HEK293 (cell line): ENCODE measurements around the gene RDH5.
A peak's percentile ranks its signal among the peaks of the same experiment; 100 is the strongest.

Experiments used
- FEZF1 ChIP-seq: fragments of 450-650 bp; formaldehyde crosslinking; IDR thresholded peaks from 2 replicates; pipeline ENCODE4 v1.5.1; 2016; ENCODE audit warnings: missing biosample characterization, missing genetic modification characterization
- KLF7 ChIP-seq: fragments of 450-650 bp; formaldehyde crosslinking; IDR thresholded peaks from 2 replicates; pipeline ENCODE4 v1.5.1; 2016; ENCODE audit warnings: missing biosample characterization, missing genetic modification characterization, borderline replicate concordance
- MEIS1 ChIP-seq: sonication (generic); formaldehyde crosslinking; IDR thresholded peaks from 2 replicates; pipeline ENCODE4 v1.8.1; 2022; ENCODE audit warnings: missing genetic modification reagents, mild to moderate bottlenecking, borderline replicate concordance
- PRDM1 ChIP-seq: fragments of 450-650 bp; formaldehyde crosslinking; IDR thresholded peaks from 2 replicates; pipeline ENCODE4; 2016; ENCODE audit warnings: missing biosample characterization, missing genetic modification characterization
- SALL2 ChIP-seq: fragments of 450-650 bp; formaldehyde crosslinking; IDR thresholded peaks from 2 replicates; pipeline ENCODE4 v1.5.0; 2017; ENCODE audit warnings: missing biosample characterization, mild to moderate bottlenecking, missing genetic modification characterization, borderline replicate concordance
- YY1 ChIP-seq: fragments of 450-650 bp; formaldehyde crosslinking; IDR thresholded peaks from 2 replicates; pipeline ENCODE4 v1.5.1; 2018; ENCODE audit warnings: missing biosample characterization, missing genetic modification characterization
- ZBTB20 ChIP-seq: fragments of 450-650 bp; formaldehyde crosslinking; IDR thresholded peaks from 2 replicates; pipeline ENCODE4 v1.5.1; 2016; ENCODE audit warnings: missing biosample characterization, missing genetic modification characterization
- ZFP37 ChIP-seq: fragments of 450-650 bp; formaldehyde crosslinking; IDR thresholded peaks from 2 replicates; pipeline ENCODE4 v1.5.1; 2016; ENCODE audit warnings: missing biosample characterization, missing genetic modification characterization
- ZNF19 ChIP-seq: fragments of 450-650 bp; formaldehyde crosslinking; IDR thresholded peaks from 2 replicates; pipeline ENCODE4; 2016; ENCODE audit warnings: missing biosample characterization, missing genetic modification characterization, low read depth
- ZNF2 ChIP-seq: fragments of 450-650 bp; formaldehyde crosslinking; IDR thresholded peaks from 2 replicates; pipeline ENCODE4 v1.5.1; 2016; ENCODE audit warnings: missing biosample characterization, missing genetic modification characterization
- ZNF221 ChIP-seq: fragments of 450-650 bp; formaldehyde crosslinking; IDR thresholded peaks from 2 replicates; pipeline ENCODE4 v1.5.1; 2017; ENCODE audit warnings: missing biosample characterization, missing genetic modification characterization, borderline replicate concordance
- ZNF223 ChIP-seq: fragments of 450-650 bp; formaldehyde crosslinking; IDR thresholded peaks from 2 replicates; pipeline ENCODE4 v1.5.1; 2016; ENCODE audit warnings: missing biosample characterization, missing genetic modification characterization
- ZNF658 ChIP-seq: fragments of 450-650 bp; formaldehyde crosslinking; IDR thresholded peaks from 2 replicates; pipeline ENCODE4; 2016; ENCODE audit warnings: missing biosample characterization, missing genetic modification characterization
- ZNF670 ChIP-seq: fragments of 450-650 bp; formaldehyde crosslinking; IDR thresholded peaks from 2 replicates; pipeline ENCODE4 v1.5.1; 2016; ENCODE audit warnings: missing biosample characterization, missing genetic modification characterization, low read depth
- ZNF701 ChIP-seq: fragments of 450-650 bp; formaldehyde crosslinking; IDR thresholded peaks from 2 replicates; pipeline ENCODE4 v1.5.1; 2016; ENCODE audit warnings: missing biosample characterization, missing genetic modification characterization
- ZNF777 ChIP-seq: fragments of 450-650 bp; formaldehyde crosslinking; IDR thresholded peaks from 2 replicates; pipeline ENCODE4 v1.5.1; 2017; ENCODE audit warnings: missing biosample characterization, missing genetic modification characterization, borderline replicate concordance
- ZNF837 ChIP-seq: fragments of 450-650 bp; formaldehyde crosslinking; IDR thresholded peaks from 2 replicates; pipeline ENCODE4 v1.5.1; 2016; ENCODE audit warnings: missing biosample characterization, missing genetic modification characterization
- TF ChIP-seq, protein P1 (sequence below): fragments of 450-650 bp; formaldehyde crosslinking; IDR thresholded peaks from 2 replicates; pipeline ENCODE4 v1.5.1; 2017; ENCODE audit warnings: missing biosample characterization, missing genetic modification characterization
- TF ChIP-seq, protein P2 (sequence below): fragments of 450-650 bp; formaldehyde crosslinking; optimal IDR thresholded peaks from 2 replicates; pipeline ENCODE3; 2016; ENCODE audit warnings: missing biosample characterization, mild to moderate bottlenecking, missing genetic modification characterization
- TF ChIP-seq, protein P3 (sequence below): fragments of 450-650 bp; formaldehyde crosslinking; IDR thresholded peaks from 2 replicates; pipeline ENCODE4 v1.5.1; 2016; ENCODE audit warnings: missing biosample characterization, missing genetic modification characterization
- TF ChIP-seq, protein P4 (sequence below): fragments of 450-650 bp; formaldehyde crosslinking; IDR thresholded peaks from 2 replicates; pipeline ENCODE4 v1.5.1; 2017; ENCODE audit warnings: missing biosample characterization, missing genetic modification characterization
- TF ChIP-seq, protein P5 (sequence below): fragments of 450-650 bp; formaldehyde crosslinking; IDR thresholded peaks from 2 replicates; pipeline ENCODE4 v1.5.1; 2016; ENCODE audit warnings: missing biosample characterization, missing genetic modification characterization
- TF ChIP-seq, protein P6 (sequence below): fragments of 450-650 bp; formaldehyde crosslinking; IDR thresholded peaks from 2 replicates; pipeline ENCODE4 v1.5.1; 2016; ENCODE audit warnings: missing biosample characterization, missing genetic modification characterization
- TF ChIP-seq, protein P7 (sequence below): fragments of 450-650 bp; formaldehyde crosslinking; IDR thresholded peaks from 2 replicates; pipeline ENCODE4 v1.5.1; 2016; ENCODE audit warnings: missing biosample characterization, missing genetic modification characterization, borderline replicate concordance

RDH5 gene

DNA sequence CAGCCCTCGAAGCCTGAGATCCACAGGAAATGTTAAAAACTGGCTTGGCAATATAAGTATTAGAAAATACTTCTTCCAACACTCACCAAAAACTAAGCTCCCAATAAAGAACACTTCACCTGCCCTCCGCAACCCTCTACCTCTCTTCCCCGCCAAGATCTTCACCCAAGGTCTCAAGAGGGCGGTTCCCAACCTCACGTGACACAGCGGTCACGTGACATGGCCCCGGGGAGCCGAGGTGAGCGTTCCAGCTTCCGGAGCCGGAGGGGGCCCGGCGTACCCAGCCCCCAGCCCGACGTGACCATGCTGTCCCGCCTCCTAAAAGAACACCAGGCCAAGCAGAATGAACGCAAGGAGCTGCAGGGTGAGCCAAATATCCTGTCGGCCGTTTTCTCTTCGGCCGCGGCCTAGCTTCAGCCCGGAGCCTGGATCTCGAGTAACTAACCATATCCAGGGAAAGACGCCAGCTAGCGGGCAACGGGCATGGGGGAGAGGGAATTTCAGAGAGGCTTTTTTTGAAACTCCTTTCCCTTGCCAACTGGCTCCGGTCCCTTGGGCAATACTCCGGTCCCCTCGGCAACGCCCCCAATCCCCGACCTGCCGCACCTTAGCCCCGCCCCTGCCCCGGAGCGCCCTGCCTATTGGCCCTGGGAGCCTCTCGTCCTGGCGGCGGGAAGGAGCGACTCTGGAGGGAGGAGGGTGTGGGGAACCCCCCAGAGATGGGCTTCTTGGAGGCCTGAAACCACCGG lies 4.2 kb upstream of the RDH5 start, which contains the start of gene BLOC1S1 (continued):
- TF ChIP-seq, protein P1, sequence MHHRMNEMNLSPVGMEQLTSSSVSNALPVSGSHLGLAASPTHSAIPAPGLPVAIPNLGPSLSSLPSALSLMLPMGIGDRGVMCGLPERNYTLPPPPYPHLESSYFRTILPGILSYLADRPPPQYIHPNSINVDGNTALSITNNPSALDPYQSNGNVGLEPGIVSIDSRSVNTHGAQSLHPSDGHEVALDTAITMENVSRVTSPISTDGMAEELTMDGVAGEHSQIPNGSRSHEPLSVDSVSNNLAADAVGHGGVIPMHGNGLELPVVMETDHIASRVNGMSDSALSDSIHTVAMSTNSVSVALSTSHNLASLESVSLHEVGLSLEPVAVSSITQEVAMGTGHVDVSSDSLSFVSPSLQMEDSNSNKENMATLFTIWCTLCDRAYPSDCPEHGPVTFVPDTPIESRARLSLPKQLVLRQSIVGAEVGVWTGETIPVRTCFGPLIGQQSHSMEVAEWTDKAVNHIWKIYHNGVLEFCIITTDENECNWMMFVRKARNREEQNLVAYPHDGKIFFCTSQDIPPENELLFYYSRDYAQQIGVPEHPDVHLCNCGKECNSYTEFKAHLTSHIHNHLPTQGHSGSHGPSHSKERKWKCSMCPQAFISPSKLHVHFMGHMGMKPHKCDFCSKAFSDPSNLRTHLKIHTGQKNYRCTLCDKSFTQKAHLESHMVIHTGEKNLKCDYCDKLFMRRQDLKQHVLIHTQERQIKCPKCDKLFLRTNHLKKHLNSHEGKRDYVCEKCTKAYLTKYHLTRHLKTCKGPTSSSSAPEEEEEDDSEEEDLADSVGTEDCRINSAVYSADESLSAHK (tag by site-specific recombination): peak; percentile 69
- TF ChIP-seq ZFP37 (tag by site-specific recombination) (peak; percentile 94), ZNF221 (tag by site-specific recombination) (no peak), ZNF670 (no peak), SALL2 (tag by site-specific recombination) (no peak), ZNF19 (tag by site-specific recombination) (no peak), ZBTB20 (tag by site-specific recombination) (peak; percentile 81), ZNF777 (tag by site-specific recombination) (peak; percentile 83; the same call in 1 of the 2 replicates), ZNF701 (tag by site-specific recombination) (0 out of 2 replicates have a peak, but pooled peaks have one; percentile 59), ZNF2 (peak; percentile 93), FEZF1 (peak; percentile 28), ZNF837 (tag by site-specific recombination) (no peak), KLF7 (peak; percentile 99), ZNF223 (tag by site-specific recombination) (no peak), MEIS1 (CRISPR knock-in tag) (no peak), YY1 (peak; percentile 77), ZNF658 (tag by site-specific recombination) (no peak), PRDM1 (tag by site-specific recombination) (peak; percentile 8; the same call in 1 of the 2 replicates)
- TF ChIP-seq, protein P2, sequence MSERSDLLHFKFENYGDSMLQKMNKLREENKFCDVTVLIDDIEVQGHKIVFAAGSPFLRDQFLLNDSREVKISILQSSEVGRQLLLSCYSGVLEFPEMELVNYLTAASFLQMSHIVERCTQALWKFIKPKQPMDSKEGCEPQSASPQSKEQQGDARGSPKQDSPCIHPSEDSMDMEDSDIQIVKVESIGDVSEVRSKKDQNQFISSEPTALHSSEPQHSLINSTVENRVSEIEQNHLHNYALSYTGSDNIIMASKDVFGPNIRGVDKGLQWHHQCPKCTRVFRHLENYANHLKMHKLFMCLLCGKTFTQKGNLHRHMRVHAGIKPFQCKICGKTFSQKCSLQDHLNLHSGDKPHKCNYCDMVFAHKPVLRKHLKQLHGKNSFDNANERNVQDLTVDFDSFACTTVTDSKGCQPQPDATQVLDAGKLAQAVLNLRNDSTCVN (tag by site-specific recombination): peak; percentile 36
- TF ChIP-seq, protein P3, sequence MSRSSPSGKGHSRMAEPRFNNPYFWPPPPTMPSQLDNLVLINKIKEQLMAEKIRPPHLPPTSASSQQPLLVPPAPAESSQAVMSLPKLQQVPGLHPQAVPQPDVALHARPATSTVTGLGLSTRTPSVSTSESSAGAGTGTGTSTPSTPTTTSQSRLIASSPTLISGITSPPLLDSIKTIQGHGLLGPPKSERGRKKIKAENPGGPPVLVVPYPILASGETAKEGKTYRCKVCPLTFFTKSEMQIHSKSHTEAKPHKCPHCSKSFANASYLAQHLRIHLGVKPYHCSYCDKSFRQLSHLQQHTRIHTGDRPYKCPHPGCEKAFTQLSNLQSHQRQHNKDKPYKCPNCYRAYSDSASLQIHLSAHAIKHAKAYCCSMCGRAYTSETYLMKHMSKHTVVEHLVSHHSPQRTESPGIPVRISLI (tag by site-specific recombination): peak; percentile 85
- TF ChIP-seq, protein P4, sequence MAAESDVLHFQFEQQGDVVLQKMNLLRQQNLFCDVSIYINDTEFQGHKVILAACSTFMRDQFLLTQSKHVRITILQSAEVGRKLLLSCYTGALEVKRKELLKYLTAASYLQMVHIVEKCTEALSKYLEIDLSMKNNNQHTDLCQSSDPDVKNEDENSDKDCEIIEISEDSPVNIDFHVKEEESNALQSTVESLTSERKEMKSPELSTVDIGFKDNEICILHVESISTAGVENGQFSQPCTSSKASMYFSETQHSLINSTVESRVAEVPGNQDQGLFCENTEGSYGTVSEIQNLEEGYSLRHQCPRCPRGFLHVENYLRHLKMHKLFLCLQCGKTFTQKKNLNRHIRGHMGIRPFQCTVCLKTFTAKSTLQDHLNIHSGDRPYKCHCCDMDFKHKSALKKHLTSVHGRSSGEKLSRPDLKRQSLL (tag by site-specific recombination): no peak; the same call in 1 of the 2 replicates
- TF ChIP-seq, protein P5, sequence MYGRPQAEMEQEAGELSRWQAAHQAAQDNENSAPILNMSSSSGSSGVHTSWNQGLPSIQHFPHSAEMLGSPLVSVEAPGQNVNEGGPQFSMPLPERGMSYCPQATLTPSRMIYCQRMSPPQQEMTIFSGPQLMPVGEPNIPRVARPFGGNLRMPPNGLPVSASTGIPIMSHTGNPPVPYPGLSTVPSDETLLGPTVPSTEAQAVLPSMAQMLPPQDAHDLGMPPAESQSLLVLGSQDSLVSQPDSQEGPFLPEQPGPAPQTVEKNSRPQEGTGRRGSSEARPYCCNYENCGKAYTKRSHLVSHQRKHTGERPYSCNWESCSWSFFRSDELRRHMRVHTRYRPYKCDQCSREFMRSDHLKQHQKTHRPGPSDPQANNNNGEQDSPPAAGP (tag by site-specific recombination): peak; percentile 94
- TF ChIP-seq, protein P6, sequence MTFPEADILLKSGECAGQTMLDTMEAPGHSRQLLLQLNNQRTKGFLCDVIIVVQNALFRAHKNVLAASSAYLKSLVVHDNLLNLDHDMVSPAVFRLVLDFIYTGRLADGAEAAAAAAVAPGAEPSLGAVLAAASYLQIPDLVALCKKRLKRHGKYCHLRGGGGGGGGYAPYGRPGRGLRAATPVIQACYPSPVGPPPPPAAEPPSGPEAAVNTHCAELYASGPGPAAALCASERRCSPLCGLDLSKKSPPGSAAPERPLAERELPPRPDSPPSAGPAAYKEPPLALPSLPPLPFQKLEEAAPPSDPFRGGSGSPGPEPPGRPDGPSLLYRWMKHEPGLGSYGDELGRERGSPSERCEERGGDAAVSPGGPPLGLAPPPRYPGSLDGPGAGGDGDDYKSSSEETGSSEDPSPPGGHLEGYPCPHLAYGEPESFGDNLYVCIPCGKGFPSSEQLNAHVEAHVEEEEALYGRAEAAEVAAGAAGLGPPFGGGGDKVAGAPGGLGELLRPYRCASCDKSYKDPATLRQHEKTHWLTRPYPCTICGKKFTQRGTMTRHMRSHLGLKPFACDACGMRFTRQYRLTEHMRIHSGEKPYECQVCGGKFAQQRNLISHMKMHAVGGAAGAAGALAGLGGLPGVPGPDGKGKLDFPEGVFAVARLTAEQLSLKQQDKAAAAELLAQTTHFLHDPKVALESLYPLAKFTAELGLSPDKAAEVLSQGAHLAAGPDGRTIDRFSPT (tag by site-specific recombination): peak; percentile 63
- TF ChIP-seq, protein P7, sequence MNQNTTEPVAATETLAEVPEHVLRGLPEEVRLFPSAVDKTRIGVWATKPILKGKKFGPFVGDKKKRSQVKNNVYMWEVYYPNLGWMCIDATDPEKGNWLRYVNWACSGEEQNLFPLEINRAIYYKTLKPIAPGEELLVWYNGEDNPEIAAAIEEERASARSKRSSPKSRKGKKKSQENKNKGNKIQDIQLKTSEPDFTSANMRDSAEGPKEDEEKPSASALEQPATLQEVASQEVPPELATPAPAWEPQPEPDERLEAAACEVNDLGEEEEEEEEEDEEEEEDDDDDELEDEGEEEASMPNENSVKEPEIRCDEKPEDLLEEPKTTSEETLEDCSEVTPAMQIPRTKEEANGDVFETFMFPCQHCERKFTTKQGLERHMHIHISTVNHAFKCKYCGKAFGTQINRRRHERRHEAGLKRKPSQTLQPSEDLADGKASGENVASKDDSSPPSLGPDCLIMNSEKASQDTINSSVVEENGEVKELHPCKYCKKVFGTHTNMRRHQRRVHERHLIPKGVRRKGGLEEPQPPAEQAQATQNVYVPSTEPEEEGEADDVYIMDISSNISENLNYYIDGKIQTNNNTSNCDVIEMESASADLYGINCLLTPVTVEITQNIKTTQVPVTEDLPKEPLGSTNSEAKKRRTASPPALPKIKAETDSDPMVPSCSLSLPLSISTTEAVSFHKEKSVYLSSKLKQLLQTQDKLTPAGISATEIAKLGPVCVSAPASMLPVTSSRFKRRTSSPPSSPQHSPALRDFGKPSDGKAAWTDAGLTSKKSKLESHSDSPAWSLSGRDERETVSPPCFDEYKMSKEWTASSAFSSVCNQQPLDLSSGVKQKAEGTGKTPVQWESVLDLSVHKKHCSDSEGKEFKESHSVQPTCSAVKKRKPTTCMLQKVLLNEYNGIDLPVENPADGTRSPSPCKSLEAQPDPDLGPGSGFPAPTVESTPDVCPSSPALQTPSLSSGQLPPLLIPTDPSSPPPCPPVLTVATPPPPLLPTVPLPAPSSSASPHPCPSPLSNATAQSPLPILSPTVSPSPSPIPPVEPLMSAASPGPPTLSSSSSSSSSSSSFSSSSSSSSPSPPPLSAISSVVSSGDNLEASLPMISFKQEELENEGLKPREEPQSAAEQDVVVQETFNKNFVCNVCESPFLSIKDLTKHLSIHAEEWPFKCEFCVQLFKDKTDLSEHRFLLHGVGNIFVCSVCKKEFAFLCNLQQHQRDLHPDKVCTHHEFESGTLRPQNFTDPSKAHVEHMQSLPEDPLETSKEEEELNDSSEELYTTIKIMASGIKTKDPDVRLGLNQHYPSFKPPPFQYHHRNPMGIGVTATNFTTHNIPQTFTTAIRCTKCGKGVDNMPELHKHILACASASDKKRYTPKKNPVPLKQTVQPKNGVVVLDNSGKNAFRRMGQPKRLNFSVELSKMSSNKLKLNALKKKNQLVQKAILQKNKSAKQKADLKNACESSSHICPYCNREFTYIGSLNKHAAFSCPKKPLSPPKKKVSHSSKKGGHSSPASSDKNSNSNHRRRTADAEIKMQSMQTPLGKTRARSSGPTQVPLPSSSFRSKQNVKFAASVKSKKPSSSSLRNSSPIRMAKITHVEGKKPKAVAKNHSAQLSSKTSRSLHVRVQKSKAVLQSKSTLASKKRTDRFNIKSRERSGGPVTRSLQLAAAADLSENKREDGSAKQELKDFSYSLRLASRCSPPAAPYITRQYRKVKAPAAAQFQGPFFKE: no peak
